Spleen (tissue), 11 donors: ENCODE results near the gene CERS3. TPM values are rescaled to one million over a fixed set of nuclear protein-coding genes. Genes with fewer than 3 reads are reported as not detected.
A peak's percentile ranks its signal among the peaks of the same experiment; 100 is the strongest.

Experiments used
- DNase-seq: peaks from one replicate; pipeline ENCODE4 v3.0.0-alpha.2; 2020
- H3K27ac ChIP-seq, 8 donors: fragments of 200-600 bp; sonication (generic) in 7 of 8; 1 replicate in 4 of 8; 2 replicates in 4 of 8; pipeline versions ENCODE4 v1.5.0 to v1.8.0; 2016 to 2021; ENCODE audit warnings: inconsistent platforms in 4 of 8, mild to moderate bottlenecking in 4 of 8, moderate library complexity in 1 of 8
- H3K27me3 ChIP-seq, 7 donors: fragments of 200-600 bp; sonication (generic) in 6 of 7; replicated peaks in 1 of 7; 1 replicate in 4 of 7; 2 replicates in 3 of 7; pipeline versions ENCODE4 v1.5.0 to v1.8.0; 2016 to 2021; ENCODE audit warnings: inconsistent platforms in 3 of 7, mild to moderate bottlenecking in 1 of 7
- H3K36me3 ChIP-seq, 6 donors: fragments of 200-600 bp; sonication (generic) in 5 of 6; 1 replicate in 4 of 6; 2 replicates in 2 of 6; pipeline versions ENCODE4 v1.5.0 to v1.8.0; 2016 to 2021; ENCODE audit warnings: inconsistent platforms in 2 of 6
- H3K4me1 ChIP-seq, 6 donors: fragments of 200-600 bp; sonication (generic) in 5 of 6; 1 replicate in 3 of 6; 2 replicates in 3 of 6; pipeline versions ENCODE4 v1.5.0 to v1.8.0; 2016 to 2021; ENCODE audit warnings: inconsistent platforms in 3 of 6
- H3K4me3 ChIP-seq, 8 donors: fragments of 200-600 bp; sonication (generic) in 7 of 8; 1 replicate in 4 of 8; 2 replicates in 4 of 8; pipeline versions ENCODE4 v1.5.0 to v1.8.0; 2016 to 2021; ENCODE audit warnings: inconsistent platforms in 4 of 8, mild to moderate bottlenecking in 4 of 8, moderate library complexity in 2 of 8
- H3K9me3 ChIP-seq, 8 donors: fragments of 200-600 bp; sonication (generic) in 7 of 8; 1 replicate in 4 of 8; 2 replicates in 4 of 8; pipeline versions ENCODE4 v1.5.0 to v1.8.0; 2016 to 2021; ENCODE audit warnings: inconsistent platforms in 4 of 8
- POLR2A ChIP-seq, 3 donors: fragments of 450-650 bp; IDR thresholded peaks; one replicate each; pipeline ENCODE4 v1.5.1; 2017; ENCODE audit warnings: antibody characterized with exemption in 3 of 3, mild to moderate bottlenecking in 1 of 3
- POLR2AphosphoS5 ChIP-seq, 3 donors: sonication (generic); formaldehyde crosslinking; IDR thresholded peaks; one replicate each; pipeline ENCODE4 v1.5.1; 2017; ENCODE audit warnings: antibody characterized with exemption in 3 of 3
- WGBS, 5 donors: extraction: QIAGEN DNeasy Blood & Tissue Kit in 3 of 5; methylation state at CpG; one replicate each; pipeline versions ENCODE4 v1.1.5 to v1.1.7; 2013 to 2018; 5-methylcytosine and 5-hydroxymethylcytosine counted together
- intact Hi-C: fragments of 100-400 bp; cut with DNase I; formaldehyde crosslinking; loops from one replicate; pipeline ENCODE4 v1.15.0; 2023; ENCODE audit warnings: low total_unique reads
- polyA plus RNA-seq, 3 donors: library from polyadenylated mRNA; stranded (reverse); fragments of 200-250 nt; gene quantifications; one replicate each; pipeline ENCODE4 v1.2.1, GENCODE V29; 2013
- total RNA-seq, 7 donors: library from RNA; depleted of rRNA in 3 of 7; stranded (reverse); fragments of >200 nt in 3 of 7; fragmentation: NEBNext Ultra II Directional in 4 of 7; extraction: Animal tissue kit (Norgen Biotek cat#: 25700) in 4 of 7; gene quantifications; one replicate each; pipeline versions ENCODE4 v1.1.0 to v1.2.1, GENCODE V29; 2016 to 2021
- TF ChIP-seq, protein P1 (sequence below), 11 experiments: fragments of 200-600 bp in 7 of 11; fragments of 450-650 bp in 4 of 11; sonication (generic) in 4 of 11; IDR thresholded peaks in 8 of 11; conservative IDR thresholded peaks in 3 of 11; 1 replicate in 7 of 11; 2 replicates in 4 of 11; pipeline versions ENCODE4 v1.4.0 to v1.8.0; 2016 to 2021; ENCODE audit warnings: antibody characterized with exemption in 11 of 11, inconsistent platforms in 4 of 11, mild to moderate bottlenecking in 1 of 11
- donor health status: healthy with polysubstance abuse.
- donor health status: DM: no; HTN: no; CAD: no; lungs with moderate emphysema.
- donor health status: DM: no; HTN: no; CAD: no.
- donor health status: Bipolar disorder and iron deficiency.
- donor health status: healthy.
- donor health status: DM: no; HTN: no; CAD: no.
- donor health status: DM: yes; HTN: yes; CAD: no.

The CERS3 gene
- total and polyA plus RNA-seq, 10 donors: 0.04 to 0.41 (median 0.23) TPM; not detected in 4

DNA sequence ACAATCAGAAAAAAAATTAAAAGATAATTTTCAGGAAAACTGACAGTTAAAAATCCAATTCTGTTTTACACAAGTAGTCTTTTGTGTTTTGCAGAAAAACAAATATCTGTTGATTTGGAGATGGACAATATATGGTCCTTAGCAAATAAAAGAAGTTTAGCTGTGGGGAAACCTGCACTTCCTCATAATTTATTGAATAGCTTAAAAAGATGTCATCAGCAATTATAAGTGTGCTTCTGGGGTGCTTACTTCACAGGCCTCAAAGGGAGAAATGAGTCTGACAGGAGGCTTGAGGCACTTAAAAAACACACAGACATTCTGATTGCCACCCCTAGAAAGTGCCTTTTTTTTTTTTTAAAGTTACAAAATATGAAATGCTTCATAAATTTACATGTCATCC is 31.6 kb upstream of the CERS3 start:
- peaks cover 0 to 23% (median 0%) of the 10 kb centered on the region in 6 donors for H3K4me1 ChIP-seq
- TF ChIP-seq POLR2A (IDR thresholded peaks at IDR 0.05): no peak
- TF ChIP-seq, protein P1, sequence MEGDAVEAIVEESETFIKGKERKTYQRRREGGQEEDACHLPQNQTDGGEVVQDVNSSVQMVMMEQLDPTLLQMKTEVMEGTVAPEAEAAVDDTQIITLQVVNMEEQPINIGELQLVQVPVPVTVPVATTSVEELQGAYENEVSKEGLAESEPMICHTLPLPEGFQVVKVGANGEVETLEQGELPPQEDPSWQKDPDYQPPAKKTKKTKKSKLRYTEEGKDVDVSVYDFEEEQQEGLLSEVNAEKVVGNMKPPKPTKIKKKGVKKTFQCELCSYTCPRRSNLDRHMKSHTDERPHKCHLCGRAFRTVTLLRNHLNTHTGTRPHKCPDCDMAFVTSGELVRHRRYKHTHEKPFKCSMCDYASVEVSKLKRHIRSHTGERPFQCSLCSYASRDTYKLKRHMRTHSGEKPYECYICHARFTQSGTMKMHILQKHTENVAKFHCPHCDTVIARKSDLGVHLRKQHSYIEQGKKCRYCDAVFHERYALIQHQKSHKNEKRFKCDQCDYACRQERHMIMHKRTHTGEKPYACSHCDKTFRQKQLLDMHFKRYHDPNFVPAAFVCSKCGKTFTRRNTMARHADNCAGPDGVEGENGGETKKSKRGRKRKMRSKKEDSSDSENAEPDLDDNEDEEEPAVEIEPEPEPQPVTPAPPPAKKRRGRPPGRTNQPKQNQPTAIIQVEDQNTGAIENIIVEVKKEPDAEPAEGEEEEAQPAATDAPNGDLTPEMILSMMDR (IDR thresholded peaks at IDR 0.05 in 8 of 11, conservative IDR thresholded peaks at IDR 0.05 in 3 of 11): no peak
- TF ChIP-seq POLR2AphosphoS5 (IDR thresholded peaks at IDR 0.05): no peak
- H3K36me3 ChIP-seq: peaks cover 0 to 19% (median 0%) of the 10 kb centered on the region in 6 donors
- H3K4me3 ChIP-seq: no peak overlapping the region
- no peaks in the 10 kb centered on the region for H3K9me3 ChIP-seq
- DNase-seq: no peak
- intact Hi-C loops: no loop called here
- no peaks in the 10 kb centered on the region for H3K27me3 ChIP-seq
- H3K27ac ChIP-seq: peak overlapping the region in 6 of 8 donors; percentile 23 to 80 (median 52)

DNA sequence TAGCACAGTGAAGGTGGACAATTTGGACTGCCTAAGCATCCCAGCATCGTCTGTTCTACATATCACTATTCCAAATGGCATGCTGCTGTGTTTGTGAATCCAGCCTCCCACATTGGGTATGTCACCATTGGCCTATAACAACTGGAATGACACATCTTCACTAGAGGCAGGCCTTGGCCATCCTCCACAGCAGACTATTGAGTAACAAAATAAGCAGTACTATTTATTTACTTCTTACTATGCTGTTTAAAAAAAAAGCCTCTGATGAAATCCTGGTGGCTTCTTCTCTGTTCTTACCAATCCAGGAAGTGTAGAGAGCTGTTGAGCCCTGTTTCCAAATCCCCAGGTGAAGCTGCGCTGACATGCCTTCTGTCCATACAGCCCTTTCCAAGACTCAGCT is 30.6 kb upstream of the CERS3 start:
- no peak for DNase-seq

DNA sequence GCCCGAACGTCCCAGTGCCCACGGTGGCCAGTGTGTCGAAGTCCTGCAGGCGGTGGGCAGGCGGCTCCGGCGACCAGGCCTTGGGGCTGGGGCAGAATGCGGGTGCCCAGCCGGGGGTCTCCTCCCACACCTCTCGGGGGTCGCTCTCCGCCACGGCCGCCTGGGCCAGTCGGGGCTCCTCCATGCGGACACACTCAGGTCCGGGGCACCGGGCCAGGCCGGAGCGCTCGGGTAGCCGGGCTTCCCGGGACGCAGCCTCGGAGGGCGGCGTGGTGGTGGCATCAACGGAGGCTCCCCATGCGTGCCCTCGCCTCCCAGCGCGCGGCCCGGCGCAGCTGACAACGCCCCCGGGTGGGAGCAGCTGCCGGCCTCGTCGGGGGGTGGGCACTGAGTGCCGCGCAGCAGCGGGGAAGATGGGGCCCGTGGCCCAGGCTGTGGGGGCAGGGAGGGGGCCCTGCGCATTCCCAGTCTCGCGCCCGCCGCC is 30.1 kb upstream of the CERS3 start:
- WGBS, 5 donors: 94 to 99% (median 95%) methylated on average over 18 to 50 of the region's 50 CpGs
- H3K4me1 ChIP-seq: peaks cover 0 to 21% (median 0%) of the 10 kb centered on the region in 6 donors
- intact Hi-C loops: no loop called here

More for the DNA sequence above, 30.6 kb upstream of the CERS3 start:
- no peaks in the 10 kb centered on the region for H3K9me3 ChIP-seq
- H3K4me1 ChIP-seq: peaks cover 0 to 21% (median 0%) of the 10 kb centered on the region in 6 donors
- WGBS, 5 donors: 60 to 96% (median 80%) methylated on average over 2 of the region's 2 CpGs
- intact Hi-C loops: no loop called here
- peak overlapping the region in 6 of 8 donors; percentile 23 to 80 (median 52) for H3K27ac ChIP-seq
- peak overlapping the region in 1 of 8 donors; percentile 15 for H3K4me3 ChIP-seq
- H3K36me3 ChIP-seq: peaks cover 0 to 19% (median 0%) of the 10 kb centered on the region in 6 donors
- TF ChIP-seq POLR2A (IDR thresholded peaks at IDR 0.05): no peak
- TF ChIP-seq, protein P1 (IDR thresholded peaks at IDR 0.05 in 8 of 11, conservative IDR thresholded peaks at IDR 0.05 in 3 of 11): no peak
- TF ChIP-seq POLR2AphosphoS5 (IDR thresholded peaks at IDR 0.05): no peak
- H3K27me3 ChIP-seq: no peaks in the 10 kb centered on the region

DNA sequence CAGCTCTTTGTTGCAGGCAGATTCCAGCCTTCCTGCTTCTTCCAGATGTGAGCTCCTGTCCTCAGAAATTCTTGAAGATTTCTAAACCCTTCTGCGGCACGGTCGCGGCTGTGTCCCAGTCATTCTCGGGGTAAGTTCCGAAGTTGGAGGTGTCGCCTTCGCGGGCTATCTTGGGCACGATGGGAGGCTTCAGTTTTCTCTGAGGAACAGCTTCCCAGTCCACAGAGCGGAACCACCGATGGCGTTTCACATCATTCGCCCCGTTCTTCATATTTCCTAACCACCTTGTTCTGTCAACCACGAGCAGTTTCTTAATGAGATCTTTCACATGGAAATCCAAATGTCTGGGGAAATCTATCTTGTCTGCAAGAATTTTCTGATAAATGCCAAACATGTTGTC is 24.7 kb upstream of the CERS3 start:
- Histone ChIP-seq H3K9me3 (peaks cover 0 to 15% (median 0%) of the 10 kb centered on the region in 8 donors), H3K36me3 (peaks cover 0 to under 1% (median 0%) of the 10 kb centered on the region in 6 donors), H3K4me1 (no peaks in the 10 kb centered on the region), H3K27me3 (no peaks in the 10 kb centered on the region), H3K4me3 (no peak overlapping the region), H3K27ac (peak overlapping the region in 2 of 8 donors; percentile 27 to 43)
- TF ChIP-seq POLR2AphosphoS5 (IDR thresholded peaks at IDR 0.05) (no peak), POLR2A (IDR thresholded peaks at IDR 0.05) (no peak)
- TF ChIP-seq, protein P1 (IDR thresholded peaks at IDR 0.05 in 8 of 11, conservative IDR thresholded peaks at IDR 0.05 in 3 of 11): no peak
- peak; percentile 79 for DNase-seq
- 70 to 93% (median 89%) methylated on average over 16 of the region's 16 CpGs for WGBS, 5 donors
- intact Hi-C loops: no loop called here

More for the DNA sequence above, 30.1 kb upstream of the CERS3 start:
- Histone ChIP-seq H3K9me3 (no peaks in the 10 kb centered on the region), H3K4me3 (peak overlapping the region in 1 of 8 donors; percentile 15), H3K36me3 (peaks cover 0 to 19% (median 0%) of the 10 kb centered on the region in 6 donors), H3K27me3 (no peaks in the 10 kb centered on the region), H3K27ac (peak overlapping the region in 3 of 8 donors; percentile 72 to 80 (median 80))
- peak; percentile 82 for DNase-seq
- TF ChIP-seq POLR2AphosphoS5 (IDR thresholded peaks at IDR 0.05) (peak in 1 of 3 donors; percentile 27), POLR2A (IDR thresholded peaks at IDR 0.05) (no peak)
- TF ChIP-seq, protein P1 (IDR thresholded peaks at IDR 0.05 in 8 of 11, conservative IDR thresholded peaks at IDR 0.05 in 3 of 11): no peak
